HG02973 (cell line): Measurements from ENCODE around the gene UBN1.

Experiments
- ATAC-seq: cut with Tn5 transposase; IDR thresholded peaks from one replicate; pipeline ENCODE4 v1.9.1; 2021; ENCODE audit warnings: moderate library complexity; ENCODE audit not compliant: unreplicated experiment

UBN1 gene

DNA sequence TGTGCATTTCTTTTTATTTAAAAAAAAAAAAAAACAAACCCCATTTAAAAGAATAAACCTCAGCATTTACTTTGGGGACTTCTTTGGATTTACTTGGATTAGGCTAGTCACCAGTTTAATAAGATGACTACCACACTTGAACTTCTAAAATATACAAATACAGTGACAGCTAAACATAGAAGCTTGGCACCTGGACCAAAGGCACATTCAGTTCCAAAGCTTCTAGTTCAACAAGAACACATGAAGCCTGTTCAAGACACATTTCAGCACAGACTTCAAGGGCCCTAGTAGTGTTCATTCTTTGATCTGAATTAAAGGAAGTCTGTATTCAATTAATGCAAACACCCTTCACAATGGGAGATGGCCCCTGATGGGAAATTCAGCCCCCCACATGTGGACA, 33.2 kb upstream of the UBN1 start:
- ATAC-seq: no peak

- ATAC-seq: no peak
These were observed 32.6 kb upstream of the UBN1 start for GRCh38 chr16:4814542-4815173.

DNA sequence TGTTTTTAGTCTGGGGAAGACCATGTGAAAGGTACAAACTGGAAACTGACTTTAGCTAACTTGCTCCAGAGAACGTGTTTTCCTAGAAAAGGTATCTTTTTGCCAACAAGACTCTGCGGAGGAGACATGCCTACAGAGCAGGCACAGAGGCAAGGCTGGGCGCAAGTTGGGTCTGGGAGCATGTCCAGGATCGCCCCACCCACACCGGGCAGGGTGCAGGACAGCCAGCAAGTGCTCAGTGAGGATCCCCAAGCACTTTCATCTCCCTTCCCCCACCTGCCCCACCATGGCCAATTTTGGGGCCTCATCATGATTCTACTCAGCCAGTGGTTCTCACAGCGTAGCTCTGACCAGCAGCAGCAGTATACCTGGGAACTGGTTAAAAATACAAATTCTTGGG, 26.6 kb upstream of the UBN1 start:
- no peak for ATAC-seq

GRCh38 chr16:4825196-4825595, 22.1 kb upstream of the UBN1 start:
- no peak for ATAC-seq

DNA sequence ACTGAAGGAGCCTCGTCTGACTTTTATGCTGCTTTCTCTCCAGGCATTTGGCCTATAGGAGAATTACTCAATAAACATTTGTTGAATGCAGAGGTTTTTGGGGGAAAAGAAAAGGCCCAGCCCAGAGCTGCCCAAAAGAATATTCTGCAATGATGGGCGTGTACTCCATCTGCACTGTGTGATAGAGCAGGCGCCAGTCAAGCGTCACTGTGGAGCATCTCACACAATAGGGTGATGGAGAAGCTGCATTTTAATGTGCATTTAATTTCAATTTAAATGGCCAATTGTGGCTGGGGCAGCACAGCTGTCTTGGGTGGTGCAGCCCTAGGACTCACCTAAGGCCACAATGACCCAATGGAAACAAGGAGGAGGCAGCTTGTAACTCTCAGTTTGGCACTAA, 20.8 kb upstream of the UBN1 start:
- ATAC-seq: no peak

DNA sequence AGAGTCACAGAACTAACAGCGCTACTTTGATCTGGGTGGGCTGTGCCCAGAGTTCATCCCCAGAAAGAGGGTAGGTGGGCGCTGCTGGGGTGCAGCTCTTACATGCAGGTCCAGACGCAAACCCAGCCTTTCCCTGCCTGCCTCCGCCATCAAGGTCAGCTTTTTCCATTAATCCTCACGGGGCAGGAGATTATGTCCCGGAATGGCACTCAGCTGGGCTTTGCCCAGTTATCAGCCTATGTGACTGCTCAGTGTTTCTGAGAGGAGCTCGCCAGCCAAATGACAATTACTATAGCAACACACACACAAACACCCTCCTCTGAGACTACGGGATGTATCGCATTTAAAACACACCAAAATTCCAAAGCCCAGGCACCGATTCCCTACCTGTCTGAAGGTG, 20.3 kb upstream of the UBN1 start:
- no peak for ATAC-seq

DNA sequence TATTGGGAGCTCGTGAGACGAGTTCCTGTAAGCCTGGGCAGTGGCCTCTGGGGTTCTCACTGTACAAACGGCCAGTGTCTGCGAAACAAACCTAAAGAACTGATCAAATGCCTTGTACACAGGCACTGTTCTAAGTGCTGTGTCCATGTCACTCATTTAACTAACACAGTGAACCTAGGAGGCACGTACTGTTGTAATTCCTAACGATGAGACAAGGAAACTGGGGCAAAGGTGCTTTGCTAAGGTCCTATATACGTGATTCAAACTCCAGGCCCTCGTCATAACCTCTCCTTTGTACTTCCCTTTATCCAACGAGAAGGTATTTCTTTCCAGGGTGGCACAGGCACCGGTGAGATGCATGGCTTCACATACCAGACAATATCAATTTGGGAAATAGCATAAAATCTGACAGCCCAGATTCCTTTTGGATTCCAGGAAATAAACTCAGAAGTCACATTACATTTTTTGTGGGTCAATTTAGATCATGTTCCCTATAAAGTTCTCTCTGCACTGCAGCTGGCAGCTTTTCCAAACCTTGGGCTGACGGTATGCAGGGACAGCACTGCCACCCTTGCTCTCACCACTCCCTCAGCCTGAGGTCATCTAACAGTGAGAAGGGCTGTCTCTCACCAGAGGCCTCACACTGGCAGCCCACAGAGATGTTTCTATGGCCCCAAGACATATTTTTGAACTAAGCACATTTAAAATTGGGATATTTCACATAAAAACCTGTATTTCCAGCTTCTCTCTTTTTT, 18.5 kb upstream of the UBN1 start:
- ATAC-seq: no peak

DNA sequence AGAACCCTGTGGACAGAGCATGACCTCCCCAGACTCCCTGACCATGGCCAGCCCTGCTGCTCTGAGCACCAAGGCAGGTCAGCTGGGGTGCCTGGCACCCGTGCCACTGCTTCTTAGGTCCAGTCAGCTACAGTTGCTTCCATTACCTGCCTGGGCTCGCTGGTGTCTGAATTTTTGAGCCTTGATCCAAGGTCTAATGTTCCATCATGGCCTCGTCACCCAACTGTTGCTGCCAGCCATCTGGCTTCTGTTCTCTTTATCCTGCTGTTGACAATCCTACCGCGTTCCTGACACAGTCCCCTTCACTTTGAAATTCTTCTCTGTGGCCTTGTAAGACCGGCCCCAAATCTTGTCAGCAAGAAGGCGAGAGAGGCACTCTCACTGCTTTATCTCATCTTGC, 16.9 kb upstream of the UBN1 start:
- ATAC-seq: no peak

- no peak for ATAC-seq
These were observed 15.7 kb upstream of the UBN1 start for GRCh38 chr16:4831616-4832015.

DNA sequence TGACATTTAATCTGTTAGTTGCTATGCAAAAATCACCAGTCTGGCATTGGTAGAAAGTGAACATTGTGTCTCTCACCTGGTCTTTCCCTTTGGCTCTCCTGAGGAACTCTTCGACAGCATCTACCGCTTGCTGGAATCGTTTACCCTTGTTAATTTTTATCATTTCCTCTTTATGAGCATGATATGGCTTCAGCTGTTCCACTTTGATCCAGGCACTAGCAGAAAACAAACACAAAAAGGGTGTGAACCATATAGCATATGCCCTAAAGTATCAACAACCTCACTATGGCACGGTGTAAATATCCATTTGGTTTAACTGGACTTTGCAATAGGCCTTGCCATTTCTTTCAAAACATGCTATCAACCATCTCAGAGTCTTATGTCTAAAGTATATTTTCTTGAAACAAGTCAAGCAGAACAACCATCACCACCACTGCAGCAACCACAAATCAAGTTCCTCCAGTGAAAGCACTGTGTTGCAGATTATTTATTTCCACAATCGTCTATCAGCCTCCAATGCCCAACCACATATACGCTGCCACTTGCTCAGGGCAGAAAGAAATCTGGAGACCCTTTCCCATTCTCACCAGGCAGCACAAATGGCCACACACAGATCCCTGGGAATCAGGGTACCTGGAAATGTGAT, 14.5 kb upstream of the UBN1 start:
- ATAC-seq: no peak

DNA sequence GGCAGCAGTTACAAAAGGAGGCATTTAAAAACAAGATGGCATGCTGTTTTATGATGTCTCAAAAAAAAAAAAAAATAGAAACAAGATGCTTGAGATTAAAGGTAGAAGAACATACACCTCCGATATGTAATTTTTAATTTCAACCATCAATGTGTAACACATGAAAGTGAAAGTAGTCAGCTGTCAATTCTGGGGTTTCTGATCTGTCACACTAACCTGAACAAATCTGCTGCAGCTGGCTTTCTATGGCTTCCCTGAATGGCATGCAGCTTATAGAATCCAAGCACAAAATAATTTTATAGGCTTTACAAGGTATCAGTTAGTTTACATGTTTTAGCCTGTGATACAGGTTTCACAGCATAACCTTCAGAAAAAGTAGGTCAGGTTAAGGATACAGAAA, 13.7 kb upstream of the UBN1 start:
- ATAC-seq: no peak

- no peak for ATAC-seq
These were observed 10.6 kb upstream of the UBN1 start for GRCh38 chr16:4836727-4837126.

GRCh38 chr16:4837733-4838501, 9.4 kb upstream of the UBN1 start:
- no peak for ATAC-seq

GRCh38 chr16:4839942-4840341, 7.3 kb upstream of the UBN1 start:
- no peak for ATAC-seq

DNA sequence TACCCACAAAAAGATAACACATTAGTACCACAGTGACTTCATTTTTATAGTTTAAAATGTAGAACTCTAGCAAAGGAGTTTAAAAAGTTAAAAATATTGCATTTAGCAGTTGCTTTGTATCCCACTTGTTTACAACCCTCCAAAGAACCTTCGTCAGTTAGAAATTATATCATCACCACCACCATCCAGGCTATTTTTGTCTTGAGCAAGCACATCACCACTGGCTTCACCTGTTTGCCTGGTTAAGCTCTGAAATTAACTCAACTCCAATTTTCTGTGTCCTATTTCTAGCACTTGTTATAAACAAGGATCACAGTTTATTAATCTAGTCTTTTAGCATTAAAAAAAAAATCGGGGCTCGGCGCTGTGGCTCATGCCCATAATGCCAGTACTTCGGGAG, 6.3 kb upstream of the UBN1 start:
- no peak for ATAC-seq

GRCh38 chr16:4846503-4846900, 779 bp upstream of the UBN1 start:
- peak; percentile 11 for ATAC-seq

DNA sequence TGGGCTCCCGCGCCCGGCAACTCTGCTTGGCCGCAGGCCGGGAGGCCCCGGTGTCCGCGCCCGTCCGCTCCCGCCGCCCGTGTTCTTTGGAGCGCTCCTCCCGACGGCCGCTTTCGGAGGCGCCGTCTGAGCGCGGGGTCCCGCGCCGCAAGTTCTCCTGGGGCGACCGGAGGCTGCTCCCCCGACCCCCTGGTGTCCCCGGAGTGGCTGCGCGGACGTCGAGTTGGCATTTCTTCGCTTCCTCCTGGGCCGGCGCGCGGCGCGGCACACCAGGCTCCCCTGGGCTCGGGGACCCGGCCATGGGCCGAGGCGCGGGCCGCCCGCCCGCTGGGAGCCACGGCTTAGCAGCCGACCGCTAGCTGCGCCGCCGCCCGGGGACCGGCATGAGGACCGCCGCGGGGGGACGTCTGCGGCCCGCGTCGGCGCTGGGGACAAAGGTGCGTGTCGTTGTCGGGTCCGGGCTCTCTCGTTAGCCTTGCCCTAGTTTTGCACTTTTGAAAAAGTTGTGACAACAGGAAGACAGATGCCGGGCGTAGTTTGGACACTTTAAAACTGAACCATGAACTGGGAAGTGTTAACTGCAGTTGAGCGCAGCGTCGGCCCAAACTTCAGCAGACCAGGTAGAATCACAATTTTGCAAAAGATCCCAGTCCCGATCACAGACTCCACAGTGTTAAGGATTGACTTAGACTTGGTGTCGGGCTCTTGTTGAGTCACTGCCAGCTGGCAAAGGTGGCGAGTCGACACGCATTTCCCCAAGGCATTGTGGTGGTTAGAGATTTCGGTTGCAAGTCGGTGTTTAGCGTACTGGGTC, 700 bp downstream of the UBN1 start:
- peak; percentile 17 for ATAC-seq

DNA sequence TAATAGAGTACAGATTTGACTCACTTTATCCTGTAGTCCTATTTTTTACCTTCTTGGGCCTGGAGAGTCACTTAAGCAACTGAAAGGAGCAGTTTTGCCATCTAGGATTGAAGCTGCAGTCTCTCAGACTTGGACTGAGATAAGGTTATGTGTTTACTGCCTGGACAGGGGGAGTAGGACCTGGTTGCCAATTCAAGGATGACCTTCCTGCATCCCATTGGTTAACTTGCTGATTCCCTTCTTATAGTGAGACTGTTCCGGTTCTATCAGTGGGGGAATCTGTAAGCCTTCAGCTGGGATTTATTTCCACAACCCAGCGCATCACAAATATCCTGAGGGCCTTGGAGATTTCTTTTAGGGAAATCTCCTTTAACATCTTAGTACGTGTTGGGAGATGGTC, 2.9 kb downstream of the UBN1 start:
- no peak for ATAC-seq

- ATAC-seq: no peak
These were observed 5.1 kb downstream of the UBN1 start for GRCh38 chr16:4852221-4852872.

DNA sequence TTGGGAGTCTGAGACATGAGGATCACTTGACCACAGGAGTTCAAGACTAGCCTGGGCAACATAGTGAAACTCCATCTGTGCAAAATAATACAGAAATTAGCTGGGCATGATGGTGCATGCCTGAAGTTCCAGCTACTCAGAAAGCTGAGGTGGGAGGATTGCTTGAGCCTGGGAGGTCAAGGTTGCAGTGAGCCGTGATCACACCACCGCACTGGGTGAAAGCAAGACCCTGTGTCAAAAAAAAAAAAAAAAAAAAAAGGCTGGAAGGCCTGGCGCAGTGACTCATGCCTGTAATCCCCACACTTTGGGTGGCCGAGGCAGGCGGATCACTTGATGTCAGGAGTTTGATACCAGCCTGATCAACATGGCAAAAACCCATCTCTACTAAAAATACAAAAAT, 8.1 kb downstream of the UBN1 start:
- no peak for ATAC-seq
